H9 (cell line): Measurements from ENCODE around the gene PRKCA. TPM values are rescaled to one million over a fixed set of nuclear protein-coding genes. Genes with fewer than 3 reads are reported as not detected.

Experiments used
- DNase-seq: peaks from one replicate; pipeline ENCODE4 v3.0.0-alpha.2; 2017
- H2AFZ ChIP-seq: one replicate; pipeline ENCODE4 v1.6.1; 2013; ENCODE audit warnings: mild to moderate bottlenecking, low read length, control low read depth, moderate library complexity
- H2AK5ac ChIP-seq: 2 replicates; pipeline ENCODE4 v1.6.1; 2013; ENCODE audit warnings: low read length, control low read depth, mixed read lengths; ENCODE audit not compliant: insufficient read length
- H2BK120ac ChIP-seq: one replicate; pipeline ENCODE4 v1.6.1; 2013; ENCODE audit warnings: low read depth, mild to moderate bottlenecking, low read length, control low read depth, inconsistent platforms; ENCODE audit not compliant: poor library complexity, severe bottlenecking
- H2BK12ac ChIP-seq: 2 replicates; pipeline ENCODE4 v1.6.1; 2013; ENCODE audit warnings: low read length, control low read depth, mixed read lengths, low read depth; ENCODE audit not compliant: insufficient read length
- H2BK15ac ChIP-seq: 2 replicates; pipeline ENCODE4 v1.6.1; 2013; ENCODE audit warnings: low read depth, low read length, control low read depth
- H2BK20ac ChIP-seq: one replicate; pipeline ENCODE4 v1.6.1; 2013; ENCODE audit warnings: low read depth, mild to moderate bottlenecking, low read length, control low read depth, inconsistent platforms; ENCODE audit not compliant: poor library complexity, severe bottlenecking
- H2BK5ac ChIP-seq: 2 replicates; pipeline ENCODE4 v1.6.1; 2013; ENCODE audit warnings: low read length, control low read depth, mixed read lengths; ENCODE audit not compliant: insufficient read length
- H3K14ac ChIP-seq: 2 replicates; pipeline ENCODE4 v1.6.1; 2013; ENCODE audit warnings: low read length, control low read depth; ENCODE audit not compliant: insufficient read depth
- H3K18ac ChIP-seq: 2 replicates; pipeline ENCODE4 v1.6.1; 2013; ENCODE audit warnings: low read depth, mild to moderate bottlenecking, mixed read lengths, low read length, control low read depth; ENCODE audit not compliant: insufficient read length
- H3K23ac ChIP-seq: 2 replicates; pipeline ENCODE4 v1.6.1; 2013; ENCODE audit warnings: low read length, control low read depth, mixed read lengths, low read depth; ENCODE audit not compliant: insufficient read length
- H3K23me2 ChIP-seq: 2 replicates; pipeline ENCODE4 v1.6.1; 2013; ENCODE audit warnings: low read depth, mild to moderate bottlenecking, mixed read lengths, low read length, control low read depth; ENCODE audit not compliant: insufficient read length, poor library complexity, severe bottlenecking
- H3K27ac ChIP-seq: 2 replicates; pipeline ENCODE4 v1.5.1; 2013; ENCODE audit warnings: low read length, control low read depth, mixed read lengths, low read depth; ENCODE audit not compliant: insufficient read length
- H3K27me3 ChIP-seq: 2 replicates; pipeline ENCODE4 v1.6.1; 2013; ENCODE audit warnings: low read length, control low read depth, inconsistent platforms; ENCODE audit not compliant: insufficient read depth
- H3K4ac ChIP-seq: 2 replicates; pipeline ENCODE4 v1.6.1; 2013; ENCODE audit warnings: low read depth, mild to moderate bottlenecking, control low read depth, inconsistent platforms, low read length, moderate library complexity
- H3K4me1 ChIP-seq: 2 replicates; pipeline ENCODE4 v1.6.1; 2013; ENCODE audit warnings: low read length, control low read depth, inconsistent platforms; ENCODE audit not compliant: insufficient read depth
- H3K4me2 ChIP-seq: 2 replicates; pipeline ENCODE4 v1.6.1; 2013; ENCODE audit warnings: low read length, control low read depth, mixed read lengths; ENCODE audit not compliant: insufficient read length, insufficient read depth
- H3K56ac ChIP-seq: 2 replicates; pipeline ENCODE4 v1.6.1; 2013; ENCODE audit warnings: low read depth, mild to moderate bottlenecking, mixed read lengths, low read length, control low read depth; ENCODE audit not compliant: insufficient read length
- H3K79me1 ChIP-seq: 2 replicates; pipeline ENCODE4 v1.6.1; 2013; ENCODE audit warnings: low read depth, mild to moderate bottlenecking, moderate library complexity, low read length, control low read depth, inconsistent platforms; ENCODE audit not compliant: insufficient read depth, poor library complexity, severe bottlenecking
- H3K79me2 ChIP-seq: 2 replicates; pipeline ENCODE4 v1.6.1; 2013; ENCODE audit warnings: low read length, control low read depth, inconsistent platforms; ENCODE audit not compliant: insufficient read depth
- H3K9ac ChIP-seq: 2 replicates; pipeline ENCODE4 v1.6.1; 2013; ENCODE audit warnings: low read length, control low read depth, mixed read lengths; ENCODE audit not compliant: insufficient read length; ENCODE audit errors: extremely low read depth
- H3K9me3 ChIP-seq: one replicate; pipeline ENCODE4 v1.6.1; 2013; ENCODE audit warnings: low read depth, low read length, inconsistent platforms; ENCODE audit not compliant: control insufficient read depth
- H3T11ph ChIP-seq: one replicate; pipeline ENCODE4 v1.6.1; 2013; ENCODE audit warnings: mild to moderate bottlenecking, low read length, control low read depth, inconsistent platforms
- H4K20me1 ChIP-seq: one replicate; pipeline ENCODE4 v1.6.1; 2013; ENCODE audit not compliant: control insufficient read depth, insufficient read length, insufficient read depth
- H4K5ac ChIP-seq: 2 replicates; pipeline ENCODE4 v1.6.1; 2013; ENCODE audit warnings: low read depth, mild to moderate bottlenecking, mixed read lengths, low read length, control low read depth; ENCODE audit not compliant: insufficient read length
- H4K8ac ChIP-seq: replicated peaks from 2 replicates; pipeline ENCODE4 v1.6.1; 2013; ENCODE audit warnings: low read length, control low read depth, mixed read lengths, low read depth; ENCODE audit not compliant: insufficient read length
- H4K91ac ChIP-seq: 2 replicates; pipeline ENCODE4 v1.6.1; 2013; ENCODE audit warnings: low read depth, mild to moderate bottlenecking, moderate library complexity, mixed read lengths, low read length, control low read depth; ENCODE audit not compliant: insufficient read length
- H3K27ac Mint-ChIP-seq, 3 experiments: 2 replicates in 2 of 3; 3 replicates in 1 of 3; pipeline ENCODE4 v1.8.0; 2020 to 2021; ENCODE audit warnings: mixed read lengths in 3 of 3, mild to moderate bottlenecking in 1 of 3, moderate library complexity in 1 of 3
- H3K27me3 Mint-ChIP-seq: 2 replicates; pipeline ENCODE4 v1.8.0; 2021; ENCODE audit warnings: low read depth, mild to moderate bottlenecking, moderate library complexity, mixed read lengths
- H3K36me3 Mint-ChIP-seq, 3 experiments: 2 replicates in 2 of 3; 3 replicates in 1 of 3; pipeline ENCODE4 v1.8.0; 2020 to 2021; ENCODE audit warnings: low read depth in 3 of 3, mixed read lengths in 3 of 3; ENCODE audit not compliant: insufficient read depth in 1 of 3
- H3K4me1 Mint-ChIP-seq, 2 experiments: 2 replicates each; pipeline ENCODE4 v1.8.0; 2020; ENCODE audit warnings: mixed read lengths in 2 of 2
- H3K4me3 Mint-ChIP-seq, 2 experiments: 2 replicates in 1 of 2; 3 replicates in 1 of 2; pipeline ENCODE4 v1.8.0; 2020 to 2021; ENCODE audit warnings: mild to moderate bottlenecking in 2 of 2, mixed read lengths in 2 of 2, moderate library complexity in 1 of 2
- H3K9me3 Mint-ChIP-seq, 2 experiments: 2 replicates in 1 of 2; 3 replicates in 1 of 2; pipeline ENCODE4 v1.8.0; 2020; ENCODE audit warnings: mild to moderate bottlenecking in 2 of 2, mixed read lengths in 2 of 2, moderate library complexity in 1 of 2
- CTCF ChIP-seq: fragments of 200-600 bp; sonication (generic); conservative IDR thresholded peaks from 3 replicates; pipeline ENCODE4 v1.8.0; 2021; ENCODE audit warnings: antibody characterized with exemption, mild to moderate bottlenecking
- WGBS: extraction: QIAGEN DNeasy Blood & Tissue Kit; methylation state at CpG from one replicate; pipeline ENCODE4 v1.1.7; 2013; ENCODE audit warnings: missing lambda C conversion rate, low lambda C conversion rate, mixed read lengths; ENCODE audit not compliant: insufficient read length; ENCODE audit errors: extremely low coverage; 5-methylcytosine and 5-hydroxymethylcytosine counted together
- total RNA-seq: library from RNA; stranded (reverse); gene quantifications from 2 replicates; pipeline ENCODE4 v1.2.1, GENCODE V29; 2021

The PRKCA gene
- total RNA-seq, 1 experiment from 2014 or later = 10.5 TPM

GRCh38 chr17:66677201-66677981, 375.0 kb downstream of the PRKCA start:
- H2BK5ac ChIP-seq = no peak overlapping the region
- H4K20me1 ChIP-seq = no peaks in the 10 kb centered on the region
- no peaks in the 10 kb centered on the region for H3K27me3 Mint-ChIP-seq
- no peak overlapping the region for H3K27ac ChIP-seq
- WGBS = no CpG with 5 or more reads among the region's 13 CpGs
- no peak overlapping the region for H3K4me2 ChIP-seq
- H3K4me1 Mint-ChIP-seq = peaks cover 13 to 16% of the 10 kb centered on the region in 2 experiments
- no peak overlapping the region for H2BK15ac ChIP-seq
- no peak overlapping the region for H3T11ph ChIP-seq
- H3K27me3 ChIP-seq = no peaks in the 10 kb centered on the region
- peaks cover 0 to 6% of the 10 kb centered on the region in 2 experiments; a peak in 2 of 5 replicates for H3K9me3 Mint-ChIP-seq
- H4K5ac ChIP-seq = no peak overlapping the region
- TF ChIP-seq CTCF = no peak
- no peak overlapping the region for H4K8ac ChIP-seq
- no peak overlapping the region for H3K27ac Mint-ChIP-seq
- no peak overlapping the region for H3K23ac ChIP-seq
- H3K79me2 ChIP-seq = no peaks in the 10 kb centered on the region
- no peak overlapping the region for H2BK20ac ChIP-seq
- H4K91ac ChIP-seq = no peak overlapping the region
- no peak overlapping the region for H3K18ac ChIP-seq
- H3K23me2 ChIP-seq = no peaks in the 10 kb centered on the region
- H2BK120ac ChIP-seq = no peak overlapping the region
- H3K79me1 ChIP-seq = no peaks in the 10 kb centered on the region
- H2AFZ ChIP-seq = no peak overlapping the region
- DNase-seq = peak; percentile 22
- no peak overlapping the region for H3K4ac ChIP-seq
- no peak overlapping the region for H2AK5ac ChIP-seq
- peaks cover 0 to 9% (median 2%) of the 10 kb centered on the region in 3 experiments; a peak in 3 of 7 replicates for H3K36me3 Mint-ChIP-seq
- H3K56ac ChIP-seq = no peak overlapping the region
- H2BK12ac ChIP-seq = no peak overlapping the region
- H3K4me1 ChIP-seq = no peaks in the 10 kb centered on the region
- H3K14ac ChIP-seq = no peak overlapping the region
- H3K9me3 ChIP-seq = no peaks in the 10 kb centered on the region
- H3K4me3 Mint-ChIP-seq = no peak overlapping the region
- no peak overlapping the region for H3K9ac ChIP-seq
